GM18861 (cell line): ENCODE results near the gene EYS.
"Not testable (repeated sequence)": the region's sequence is repeated elsewhere in the genome, so short reads cannot be mapped to it uniquely, and the experiment has no call there.

Experiments
- ATAC-seq: cut with Tn5 transposase; IDR thresholded peaks from one replicate; pipeline ENCODE4 v1.9.1; 2021; ENCODE audit not compliant: unreplicated experiment

The EYS gene

GRCh38 chr6:65637289-65638046 is 69.6 kb downstream of the EYS start:
- ATAC-seq = no peak

- no peak for ATAC-seq
Measured at GRCh38 chr6:65633501-65633900, 73.5 kb downstream of the EYS start.

- no peak for ATAC-seq
Measured at GRCh38 chr6:65631711-65632110, 75.3 kb downstream of the EYS start.

- not testable (repeated sequence) for ATAC-seq
Measured at GRCh38 chr6:65627434-65627999, 79.5 kb downstream of the EYS start.

- no peak for ATAC-seq
Measured at GRCh38 chr6:65627015-65627414, 80.0 kb downstream of the EYS start.

GRCh38 chr6:65623566-65623965 is 83.5 kb downstream of the EYS start:
- ATAC-seq = no peak

- no peak for ATAC-seq
Measured at GRCh38 chr6:65610746-65611145, 96.3 kb downstream of the EYS start.

GRCh38 chr6:65595540-65595939 is 111.5 kb downstream of the EYS start:
- no peak for ATAC-seq

GRCh38 chr6:65570340-65570739 is 136.7 kb downstream of the EYS start:
- no peak for ATAC-seq

- no peak for ATAC-seq
Measured at GRCh38 chr6:65569505-65569904, 137.5 kb downstream of the EYS start.

- not testable (repeated sequence) for ATAC-seq
Measured at GRCh38 chr6:65569056-65569455, 138.0 kb downstream of the EYS start.

- no peak for ATAC-seq
Measured at GRCh38 chr6:65566117-65566516, 140.9 kb downstream of the EYS start.

GRCh38 chr6:65558071-65558470 is 149.0 kb downstream of the EYS start:
- ATAC-seq = no peak

- no peak for ATAC-seq
Measured at GRCh38 chr6:65557224-65557623, 149.8 kb downstream of the EYS start.

GRCh38 chr6:65546894-65547293 is 160.1 kb downstream of the EYS start:
- ATAC-seq = no peak

GRCh38 chr6:65545920-65546319 is 161.1 kb downstream of the EYS start:
- ATAC-seq = no peak

GRCh38 chr6:65538644-65539043 is 168.4 kb downstream of the EYS start:
- ATAC-seq = no peak

- no peak for ATAC-seq
Measured at GRCh38 chr6:65537600-65537999, 169.4 kb downstream of the EYS start.

- no peak for ATAC-seq
Measured at GRCh38 chr6:65531533-65531932, 175.5 kb downstream of the EYS start.

- peak; percentile 53 for ATAC-seq
Measured at GRCh38 chr6:65524232-65524631, 182.8 kb downstream of the EYS start.

- ATAC-seq = no peak
Measured at GRCh38 chr6:65505736-65506135, 201.3 kb downstream of the EYS start.

GRCh38 chr6:65501045-65501444 is 206.0 kb downstream of the EYS start:
- peak; percentile 93 for ATAC-seq

- not testable (repeated sequence) for ATAC-seq
Measured at GRCh38 chr6:65483652-65484051, 223.4 kb downstream of the EYS start.
